Progenitor cell of endocrine pancreas (in vitro differentiated cells): ENCODE data around the gene PMVK. TPM values are rescaled to one million over a fixed set of nuclear protein-coding genes. Genes with fewer than 3 reads are reported as not detected.

Experiments used
- DNase-seq: peaks from one replicate; pipeline ENCODE4 v3.0.0; 2021; ENCODE audit warnings: low spot score; ENCODE audit not compliant: unreplicated experiment
- H3K27ac Mint-ChIP-seq: 2 replicates; pipeline ENCODE4 v1.8.0; 2021; ENCODE audit warnings: mild to moderate bottlenecking, moderate library complexity, mixed read lengths
- H3K27me3 Mint-ChIP-seq: 2 replicates; pipeline ENCODE4 v1.8.0; 2021; ENCODE audit warnings: mixed read lengths
- H3K36me3 Mint-ChIP-seq: 2 replicates; pipeline ENCODE4 v1.8.0; 2022; ENCODE audit warnings: mixed read lengths; ENCODE audit not compliant: insufficient read depth
- H3K4me1 Mint-ChIP-seq: 2 replicates; pipeline ENCODE4 v1.8.0; 2021; ENCODE audit warnings: low read depth, mixed read lengths
- H3K4me3 Mint-ChIP-seq: 2 replicates; pipeline ENCODE4 v1.8.0; 2021; ENCODE audit warnings: low read depth, mild to moderate bottlenecking, moderate library complexity, mixed read lengths
- H3K9me3 Mint-ChIP-seq: 2 replicates; pipeline ENCODE4 v1.8.0; 2021; ENCODE audit warnings: low read depth, mixed read lengths
- total RNA-seq: library from RNA; stranded (reverse); gene quantifications from 2 replicates; pipeline ENCODE4 v1.2.1, GENCODE V29; 2021
- TF ChIP-seq, protein P1 (sequence below): fragments of 200-600 bp; sonication (generic); IDR thresholded peaks from one replicate; pipeline ENCODE4 v1.5.0; 2021; ENCODE audit warnings: antibody characterized with exemption, mild to moderate bottlenecking; ENCODE audit not compliant: unreplicated experiment

Gene PMVK
- total RNA-seq, 1 donor from 2014 or later, result 26.9 TPM

DNA sequence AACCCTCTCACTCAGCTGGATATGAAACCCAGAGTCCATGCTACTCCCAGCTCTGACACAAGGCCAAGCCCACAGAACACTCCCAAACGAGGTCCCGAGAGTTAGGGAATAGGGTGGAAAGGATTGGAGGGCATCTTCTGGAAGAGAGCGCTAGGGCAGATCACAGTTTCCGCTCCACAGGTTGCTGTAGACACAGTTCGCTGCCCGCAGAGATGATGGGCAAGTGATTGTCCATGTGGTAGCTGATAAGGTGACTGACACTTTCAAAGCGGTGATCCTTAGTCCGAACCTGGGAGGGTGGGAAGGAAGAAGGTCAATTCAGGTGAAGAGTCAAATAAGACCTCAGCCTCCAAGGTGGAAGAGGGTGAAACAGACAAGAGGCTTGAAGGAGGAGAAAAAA is 27.1 kb upstream of the PMVK start:
- Mint-ChIP-seq H3K4me3 (no peak overlapping the region), H3K27me3 (no peaks in the 10 kb centered on the region), H3K27ac (peak overlapping the region; percentile 91), H3K36me3 (peaks cover 8% of the 10 kb centered on the region), H3K9me3 (no peaks in the 10 kb centered on the region), H3K4me1 (peaks cover 14% of the 10 kb centered on the region)
- DNase-seq, result no peak
- TF ChIP-seq, protein P1, sequence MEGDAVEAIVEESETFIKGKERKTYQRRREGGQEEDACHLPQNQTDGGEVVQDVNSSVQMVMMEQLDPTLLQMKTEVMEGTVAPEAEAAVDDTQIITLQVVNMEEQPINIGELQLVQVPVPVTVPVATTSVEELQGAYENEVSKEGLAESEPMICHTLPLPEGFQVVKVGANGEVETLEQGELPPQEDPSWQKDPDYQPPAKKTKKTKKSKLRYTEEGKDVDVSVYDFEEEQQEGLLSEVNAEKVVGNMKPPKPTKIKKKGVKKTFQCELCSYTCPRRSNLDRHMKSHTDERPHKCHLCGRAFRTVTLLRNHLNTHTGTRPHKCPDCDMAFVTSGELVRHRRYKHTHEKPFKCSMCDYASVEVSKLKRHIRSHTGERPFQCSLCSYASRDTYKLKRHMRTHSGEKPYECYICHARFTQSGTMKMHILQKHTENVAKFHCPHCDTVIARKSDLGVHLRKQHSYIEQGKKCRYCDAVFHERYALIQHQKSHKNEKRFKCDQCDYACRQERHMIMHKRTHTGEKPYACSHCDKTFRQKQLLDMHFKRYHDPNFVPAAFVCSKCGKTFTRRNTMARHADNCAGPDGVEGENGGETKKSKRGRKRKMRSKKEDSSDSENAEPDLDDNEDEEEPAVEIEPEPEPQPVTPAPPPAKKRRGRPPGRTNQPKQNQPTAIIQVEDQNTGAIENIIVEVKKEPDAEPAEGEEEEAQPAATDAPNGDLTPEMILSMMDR, result no peak

GRCh38 chr1:154962795-154963330 is 26.3 kb upstream of the PMVK start:
- Mint-ChIP-seq H3K4me3 (peak overlapping the region; percentile 90), H3K4me1 (peaks cover 14% of the 10 kb centered on the region), H3K27ac (peak overlapping the region; percentile 97), H3K9me3 (no peaks in the 10 kb centered on the region), H3K27me3 (no peaks in the 10 kb centered on the region), H3K36me3 (peaks cover 6% of the 10 kb centered on the region)
- TF ChIP-seq, protein P1, result no peak
- no peak for DNase-seq

DNA sequence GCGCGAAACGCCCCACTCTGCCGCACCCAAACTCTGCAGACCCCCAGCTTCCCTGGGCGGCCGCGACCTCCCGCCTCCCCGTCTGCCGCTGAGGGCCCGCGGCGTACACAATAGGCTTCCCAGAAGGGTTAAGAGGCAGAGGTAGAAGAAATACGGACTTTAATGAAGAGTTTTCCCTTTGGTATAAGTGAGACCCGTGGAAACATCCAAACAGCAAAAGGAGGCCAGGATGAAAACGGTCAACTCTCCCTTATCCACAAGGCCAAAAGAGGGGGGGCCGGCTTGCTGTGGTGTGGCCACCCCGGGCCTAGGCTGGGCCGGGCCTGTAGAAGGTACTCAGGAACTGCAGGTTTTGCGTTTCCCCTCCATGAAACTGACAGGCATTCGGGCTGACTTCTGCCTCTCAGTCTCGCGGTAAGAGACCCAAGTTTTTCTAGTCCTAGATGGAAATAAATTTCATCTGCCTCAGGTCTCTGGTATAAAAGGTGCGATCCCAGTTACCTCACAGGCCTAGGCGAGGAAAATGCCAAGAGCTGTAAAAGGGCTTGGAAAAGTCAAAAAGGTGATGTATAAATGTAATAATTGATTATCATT is 25.7 kb upstream of the PMVK start:
- Mint-ChIP-seq H3K27ac (peak overlapping the region; percentile 97), H3K4me3 (peak overlapping the region; percentile 90), H3K4me1 (peaks cover 16% of the 10 kb centered on the region), H3K9me3 (no peaks in the 10 kb centered on the region), H3K36me3 (peaks cover 6% of the 10 kb centered on the region), H3K27me3 (no peaks in the 10 kb centered on the region)
- TF ChIP-seq, protein P1, result no peak
- no peak for DNase-seq

- no peaks in the 10 kb centered on the region for H3K9me3 Mint-ChIP-seq
- peaks cover 6% of the 10 kb centered on the region for H3K36me3 Mint-ChIP-seq
- peaks cover 24% of the 10 kb centered on the region for H3K4me1 Mint-ChIP-seq
- peak within 1 kb of the TSS; percentile 92 for H3K4me3 Mint-ChIP-seq
- H3K27ac Mint-ChIP-seq, result peak within 1 kb of the TSS; percentile 97
- TF ChIP-seq, protein P1, result peak; percentile 65
- DNase-seq, result peak; percentile 56
- H3K27me3 Mint-ChIP-seq, result no peaks in the 10 kb centered on the region
These were observed 25.0 kb upstream of the PMVK start, which contains the start of gene PYGO2 for GRCh38 chr1:154961207-154962155. Gene PYGO2 (minus strand): TSS chr1:154961782. CDS start chr1:154961576, 206 bp downstream.

DNA sequence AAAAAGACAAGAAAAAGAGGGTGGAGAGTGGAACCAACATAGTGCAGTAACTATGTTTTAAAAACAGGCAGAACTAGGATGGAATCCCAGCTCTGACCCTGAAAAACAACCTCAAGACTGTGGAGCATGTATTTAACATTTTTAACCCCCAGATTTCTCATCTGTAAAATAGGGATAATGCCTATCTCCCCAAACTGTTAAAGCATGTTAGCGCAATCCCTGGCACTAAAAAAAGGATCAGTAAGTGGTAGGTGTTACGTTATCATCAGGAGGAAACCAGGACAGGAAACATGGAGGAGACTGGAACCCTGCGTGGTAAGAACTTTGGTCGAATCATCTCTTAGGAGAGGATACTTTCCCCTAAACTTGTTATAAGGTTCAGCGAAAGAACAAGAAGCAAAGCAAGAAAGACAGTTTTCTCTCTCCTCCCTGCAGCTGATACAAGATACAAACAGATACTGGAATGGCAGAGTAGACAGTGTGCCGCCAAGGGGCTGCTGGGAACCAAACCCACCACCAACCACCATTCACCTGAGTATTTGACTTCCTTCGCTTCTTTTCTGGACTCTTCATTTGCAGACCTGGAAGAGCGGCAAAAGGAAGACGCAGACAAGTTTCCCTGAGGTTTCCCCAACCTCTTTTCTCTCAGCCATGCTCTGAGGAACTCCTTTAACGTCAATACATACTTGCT is 24.1 kb upstream of the PMVK start:
- H3K4me1 Mint-ChIP-seq, result peaks cover 32% of the 10 kb centered on the region
- TF ChIP-seq, protein P1, result no peak
- no peak for DNase-seq
- peak overlapping the region; percentile 92 for H3K4me3 Mint-ChIP-seq
- H3K27ac Mint-ChIP-seq, result peak overlapping the region; percentile 96
- H3K27me3 Mint-ChIP-seq, result no peaks in the 10 kb centered on the region
- H3K36me3 Mint-ChIP-seq, result peaks cover 5% of the 10 kb centered on the region
- H3K9me3 Mint-ChIP-seq, result no peaks in the 10 kb centered on the region
